GM19395 (cell line): ENCODE data around the gene EGFR.
A peak's percentile ranks its signal among the peaks of the same experiment; 100 is the strongest.

Experiments
- ATAC-seq: cut with Tn5 transposase; IDR thresholded peaks from one replicate; pipeline ENCODE4 v1.9.1; 2021; ENCODE audit warnings: mild to moderate bottlenecking, moderate library complexity; ENCODE audit not compliant: unreplicated experiment

The EGFR gene

GRCh38 chr7:55239406-55239805 is 220.6 kb downstream of the EGFR start:
- ATAC-seq = no peak

GRCh38 chr7:55240418-55241142 is 221.8 kb downstream of the EGFR start:
- no peak for ATAC-seq

DNA sequence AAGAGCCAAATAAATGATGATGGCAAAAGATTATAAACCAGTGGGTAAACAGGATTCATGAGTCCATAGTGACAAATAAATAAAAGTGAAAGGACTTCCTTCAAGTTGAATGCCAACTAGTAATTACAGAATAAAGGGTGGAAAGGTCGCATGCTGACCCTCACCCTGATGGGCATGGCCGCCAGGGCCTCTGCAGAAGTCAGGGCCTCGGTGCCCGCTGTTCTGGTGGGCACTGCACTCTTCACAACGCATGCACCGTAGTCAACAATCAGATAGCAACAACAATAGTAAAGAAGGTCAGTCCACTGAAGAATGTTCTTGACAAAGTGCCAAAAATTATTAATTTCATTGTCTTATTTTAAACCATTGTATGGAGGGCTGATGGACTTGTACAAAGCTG is 223.1 kb downstream of the EGFR start:
- no peak for ATAC-seq

GRCh38 chr7:55242613-55243012 is 223.8 kb downstream of the EGFR start:
- ATAC-seq = no peak

- no peak for ATAC-seq
These were observed 225.4 kb downstream of the EGFR start for GRCh38 chr7:55244006-55244745.

DNA sequence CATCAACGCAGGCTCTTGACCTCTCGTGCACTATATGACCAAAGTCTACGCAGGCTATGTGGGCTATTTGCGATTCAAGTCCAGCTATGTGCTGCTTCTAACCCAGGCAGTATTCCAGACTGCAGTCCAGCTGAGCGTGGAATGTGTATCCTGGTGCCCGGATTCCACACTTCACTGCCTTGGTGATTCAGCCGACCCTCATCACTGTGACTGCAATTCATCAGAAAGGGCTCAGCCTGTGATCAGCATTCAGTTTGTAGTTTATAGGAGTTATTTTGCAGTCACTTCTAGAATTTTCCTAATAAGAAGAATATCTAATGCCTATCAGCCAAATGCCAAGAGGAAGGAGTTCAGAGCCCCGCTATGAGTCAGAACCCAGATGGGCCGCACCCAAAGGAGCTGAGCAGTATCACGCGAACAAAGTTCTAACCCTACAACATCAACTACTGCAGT is 226.5 kb downstream of the EGFR start:
- no peak for ATAC-seq

DNA sequence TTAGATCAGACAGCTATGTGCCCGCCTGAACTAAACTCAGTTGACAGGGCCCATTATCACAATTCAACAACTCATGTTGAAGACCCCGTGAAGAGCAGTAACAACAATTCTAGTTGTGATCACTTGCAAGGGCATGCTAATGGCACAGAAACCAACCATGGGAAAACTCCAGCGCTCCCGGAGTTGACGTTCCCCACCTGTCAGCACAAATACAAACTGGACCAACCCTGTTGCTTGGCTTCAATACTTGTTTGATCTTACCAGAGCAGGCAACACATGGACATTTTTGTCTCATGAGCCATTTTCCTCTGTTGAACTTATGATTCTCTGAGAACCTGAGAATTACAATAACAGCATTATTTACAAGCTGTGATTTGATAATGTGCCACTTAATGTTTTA is 227.4 kb downstream of the EGFR start:
- ATAC-seq = no peak

DNA sequence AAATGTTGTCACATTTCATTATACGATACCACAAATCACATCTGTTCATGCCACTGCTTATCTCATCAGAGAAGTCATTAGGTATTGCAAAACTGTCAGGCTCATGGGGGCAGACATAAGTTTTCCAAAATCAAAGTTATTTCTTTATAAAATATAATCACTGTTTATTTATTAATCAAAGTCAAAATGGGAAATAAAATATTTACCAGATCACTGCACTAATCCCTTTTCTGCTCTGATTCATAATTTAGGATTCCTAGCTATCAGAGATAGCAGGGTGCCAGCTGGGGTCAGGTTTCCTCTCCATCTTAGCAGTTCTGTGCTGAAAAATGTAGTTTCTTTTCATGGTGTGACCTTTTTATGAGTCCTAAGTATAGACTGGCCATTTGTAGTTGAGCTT is 228.6 kb downstream of the EGFR start:
- ATAC-seq = no peak

DNA sequence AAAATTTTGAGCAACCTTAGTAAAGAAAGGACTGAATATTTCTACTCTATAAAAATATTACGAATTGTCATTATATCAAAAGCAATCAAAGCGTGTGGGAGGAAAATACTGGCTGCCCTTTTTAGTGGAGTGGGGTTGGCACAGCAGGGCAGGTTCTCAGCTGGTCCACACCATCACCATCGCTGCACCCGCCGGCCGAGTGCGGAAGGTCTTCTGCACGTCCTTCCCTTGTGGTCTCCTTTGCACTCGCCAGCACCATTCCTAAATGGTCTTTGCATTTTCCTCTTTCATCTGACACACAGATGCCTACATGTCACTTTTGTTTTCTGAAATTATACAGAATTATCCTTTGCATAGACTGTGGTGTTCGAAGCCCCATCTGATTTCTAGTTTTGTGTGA is 229.7 kb downstream of the EGFR start:
- ATAC-seq = no peak

DNA sequence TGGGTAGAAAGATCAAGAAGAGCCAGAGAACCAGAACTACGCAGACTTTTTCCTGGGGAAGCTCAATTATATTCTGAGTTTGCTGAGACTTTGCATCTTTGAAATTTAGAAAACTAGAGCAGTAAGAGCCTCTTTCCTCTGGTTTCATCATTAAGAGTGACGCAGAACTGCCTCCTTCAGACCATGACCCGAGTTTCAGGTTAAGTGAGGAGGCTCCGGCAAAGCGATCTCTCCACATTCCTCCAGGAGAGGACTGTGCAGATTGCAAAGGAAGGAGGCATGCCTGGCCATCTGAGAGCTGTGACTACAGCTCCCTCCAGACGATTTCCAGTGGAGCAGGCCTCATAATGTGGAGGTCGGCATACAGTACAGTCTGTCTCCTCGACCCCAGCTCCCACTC is 230.5 kb downstream of the EGFR start:
- no peak for ATAC-seq

GRCh38 chr7:55250313-55250712 is 231.5 kb downstream of the EGFR start:
- no peak for ATAC-seq

GRCh38 chr7:55251313-55251712 is 232.5 kb downstream of the EGFR start:
- no peak for ATAC-seq

DNA sequence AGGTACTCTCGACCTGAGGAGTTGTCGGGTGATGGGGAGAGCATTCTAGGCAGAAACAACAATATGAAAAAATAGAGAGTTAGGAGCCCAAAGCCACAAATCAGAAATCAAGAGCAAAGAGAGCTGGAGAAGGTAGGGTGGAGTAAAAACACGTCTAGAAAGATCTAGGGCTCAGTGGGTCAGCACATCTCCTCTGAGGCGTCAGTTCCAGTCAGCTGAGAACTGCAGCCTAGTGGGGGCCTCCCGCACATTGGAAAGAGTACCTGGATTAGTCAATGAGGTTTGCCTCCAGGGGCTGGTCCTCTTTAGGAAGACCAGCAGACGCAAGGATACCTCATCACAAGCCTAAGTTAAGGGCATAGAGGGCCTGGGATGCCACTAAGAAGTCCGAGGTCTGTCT is 233.1 kb downstream of the EGFR start:
- ATAC-seq = no peak

GRCh38 chr7:55252386-55252785 is 233.6 kb downstream of the EGFR start:
- ATAC-seq = no peak

DNA sequence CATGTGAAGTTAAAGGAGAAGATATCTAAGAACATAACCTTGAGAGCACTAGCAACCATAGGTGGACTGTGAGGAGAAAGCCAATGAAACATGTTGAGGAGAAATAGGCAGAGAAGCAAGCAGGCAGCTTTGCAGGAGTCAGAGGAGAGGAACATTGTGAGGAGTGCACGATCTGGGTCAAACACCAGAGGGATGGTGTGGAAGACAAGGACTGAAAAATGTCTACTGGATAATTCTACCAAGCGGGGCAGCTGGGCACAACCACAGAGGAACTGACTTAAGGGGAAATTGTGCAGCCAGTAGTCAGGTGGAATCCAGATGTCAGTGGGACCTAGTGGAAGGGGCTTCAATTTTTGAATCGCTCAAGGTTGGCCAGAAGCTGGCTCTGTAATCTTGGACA is 234.4 kb downstream of the EGFR start:
- no peak for ATAC-seq

GRCh38 chr7:55254242-55254595 is 235.4 kb downstream of the EGFR start:
- ATAC-seq = no peak

DNA sequence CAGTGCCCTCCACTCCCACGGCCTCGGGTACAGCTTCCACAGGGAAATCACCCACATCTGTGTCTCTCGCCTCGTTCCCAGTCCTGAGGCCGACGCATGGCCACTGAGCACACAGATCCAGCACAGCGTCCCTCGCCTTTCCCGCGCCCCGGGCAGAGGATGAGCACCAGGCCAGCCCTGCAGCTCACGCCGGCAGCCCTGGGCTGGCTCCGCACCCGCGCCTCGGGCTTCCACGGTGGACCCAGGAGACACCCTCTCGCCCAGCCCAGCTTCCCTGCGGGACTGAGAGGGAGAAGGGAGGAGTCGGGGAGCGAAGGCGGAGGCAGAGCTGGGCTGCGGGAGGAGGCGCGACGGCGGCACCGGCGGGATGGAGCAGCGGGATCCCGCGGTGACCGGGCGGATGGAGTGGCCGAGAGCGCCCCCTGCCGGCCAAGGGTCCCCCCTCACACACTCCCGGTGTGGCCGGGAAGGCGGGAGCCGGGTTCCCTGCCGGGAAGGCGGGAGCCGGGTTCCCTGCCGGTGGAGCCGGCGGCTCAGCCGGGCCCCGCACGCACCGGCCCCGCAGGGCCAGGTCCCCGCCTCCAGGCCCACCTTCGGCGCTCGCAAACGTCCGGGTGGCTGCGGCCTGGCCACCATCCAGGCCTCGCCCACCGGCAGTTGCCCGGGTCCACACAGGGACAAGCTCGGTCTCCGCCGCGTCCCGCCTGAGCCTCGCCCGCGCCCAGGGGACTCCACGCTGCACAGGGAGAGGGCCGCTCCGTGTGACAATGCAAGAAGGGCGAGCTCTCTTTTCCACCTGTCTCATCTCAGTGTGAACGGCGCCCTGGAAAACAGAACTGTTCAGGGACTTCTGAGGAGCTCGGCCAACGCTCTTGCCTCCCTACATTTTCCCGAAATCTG is 236.0 kb downstream of the EGFR start:
- ATAC-seq = peak; percentile 85

GRCh38 chr7:55255496-55256445 is 237.0 kb downstream of the EGFR start:
- peak; percentile 83 for ATAC-seq

DNA sequence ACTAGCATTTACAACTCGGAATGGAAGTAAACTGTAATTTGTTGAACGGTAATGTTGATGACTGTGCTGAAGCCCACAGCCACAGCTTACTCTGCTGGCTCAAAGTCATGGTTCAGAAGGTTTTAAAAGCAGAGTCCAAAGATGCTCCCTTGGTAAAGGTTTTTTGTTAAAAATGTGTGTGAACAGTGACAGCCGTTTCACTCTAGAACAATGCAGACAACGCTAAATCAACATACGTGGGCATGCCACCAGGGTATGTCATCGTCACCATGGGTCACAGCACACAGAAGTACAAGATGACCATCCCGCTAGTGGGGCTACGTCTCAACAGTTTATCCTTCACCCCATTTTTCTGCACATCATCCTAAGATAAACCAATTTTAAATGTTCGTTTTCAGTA is 239.8 kb downstream of the EGFR start:
- ATAC-seq = no peak

- no peak for ATAC-seq
These were observed 241.4 kb downstream of the EGFR start for GRCh38 chr7:55260171-55260570.
